ENCODE results near the gene TRIL.

Gene TRIL

DNA sequence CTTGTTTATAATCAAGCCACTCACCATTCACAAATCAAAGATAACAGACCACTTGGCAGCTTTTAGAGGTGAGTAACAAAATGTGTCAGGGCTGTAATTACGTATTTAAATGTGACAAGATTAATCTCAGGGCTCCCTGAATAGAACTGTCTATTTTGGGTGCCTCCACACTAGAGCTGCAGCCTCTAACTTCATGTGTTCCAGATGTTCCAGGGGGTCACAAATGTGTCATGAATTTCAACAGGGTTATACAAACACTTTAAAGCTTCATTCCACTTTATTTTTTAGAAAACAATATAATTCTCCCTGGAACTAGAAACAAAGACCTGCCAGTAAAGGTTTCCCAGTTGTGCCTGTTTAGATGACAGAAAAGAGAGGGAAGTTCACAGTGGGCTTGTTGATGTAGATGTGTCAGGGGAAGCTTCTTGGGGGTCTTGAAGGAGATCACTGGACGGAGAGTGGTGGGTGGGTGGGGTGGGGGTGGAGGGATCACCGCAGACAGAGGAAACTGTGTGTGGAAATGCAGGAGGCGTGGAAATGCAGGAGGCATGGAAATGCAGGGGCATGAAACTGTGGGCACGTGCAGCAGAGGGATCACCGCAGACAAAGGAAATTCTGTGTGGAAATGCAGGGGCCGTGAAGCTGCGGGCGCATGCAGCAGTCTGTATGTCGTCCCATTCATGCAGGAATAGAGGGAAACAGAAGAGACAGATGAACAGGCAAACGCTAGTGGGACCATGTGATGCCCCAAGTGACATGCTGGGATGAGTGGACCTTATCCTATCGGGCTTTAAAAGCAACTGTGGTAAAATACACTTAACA, 42.0 kb upstream of the TRIL start:
- H3F3A ChIP-seq (ENCODE audit: insufficient read depth) = no peaks in the 10 kb centered on the region
- no peaks in the 10 kb centered on the region; the same call in 1 of the 2 replicates for H3K27me3 ChIP-seq (ENCODE audit: low read length)
- no peaks in the 10 kb centered on the region for H4K20me1 ChIP-seq (ENCODE audit: low read depth, low read length)
- H3K9me2 ChIP-seq (replicated peaks; ENCODE audit: insufficient read depth, low read length) = no peaks in the 10 kb centered on the region
- H3K36me3 ChIP-seq (ENCODE audit: low read length) = no peaks in the 10 kb centered on the region
- H2AFZ ChIP-seq (ENCODE audit: low read depth, low read length, severe bottlenecking) = no peak overlapping the region
- no peaks in the 10 kb centered on the region for H3K9me3 ChIP-seq (ENCODE audit: insufficient read depth, low read length)
- TF ChIP-seq, protein P1, sequence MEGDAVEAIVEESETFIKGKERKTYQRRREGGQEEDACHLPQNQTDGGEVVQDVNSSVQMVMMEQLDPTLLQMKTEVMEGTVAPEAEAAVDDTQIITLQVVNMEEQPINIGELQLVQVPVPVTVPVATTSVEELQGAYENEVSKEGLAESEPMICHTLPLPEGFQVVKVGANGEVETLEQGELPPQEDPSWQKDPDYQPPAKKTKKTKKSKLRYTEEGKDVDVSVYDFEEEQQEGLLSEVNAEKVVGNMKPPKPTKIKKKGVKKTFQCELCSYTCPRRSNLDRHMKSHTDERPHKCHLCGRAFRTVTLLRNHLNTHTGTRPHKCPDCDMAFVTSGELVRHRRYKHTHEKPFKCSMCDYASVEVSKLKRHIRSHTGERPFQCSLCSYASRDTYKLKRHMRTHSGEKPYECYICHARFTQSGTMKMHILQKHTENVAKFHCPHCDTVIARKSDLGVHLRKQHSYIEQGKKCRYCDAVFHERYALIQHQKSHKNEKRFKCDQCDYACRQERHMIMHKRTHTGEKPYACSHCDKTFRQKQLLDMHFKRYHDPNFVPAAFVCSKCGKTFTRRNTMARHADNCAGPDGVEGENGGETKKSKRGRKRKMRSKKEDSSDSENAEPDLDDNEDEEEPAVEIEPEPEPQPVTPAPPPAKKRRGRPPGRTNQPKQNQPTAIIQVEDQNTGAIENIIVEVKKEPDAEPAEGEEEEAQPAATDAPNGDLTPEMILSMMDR (IDR thresholded peaks at IDR 0.05; ENCODE audit: insufficient read depth, low read length, poor library complexity, severe bottlenecking) = no peak
- no peak for TF ChIP-seq EZH2phosphoT487 (conservative IDR thresholded peaks at IDR 0.05; ENCODE audit: low read length)
- H3K79me2 ChIP-seq (ENCODE audit: insufficient read depth, low read length) = no peaks in the 10 kb centered on the region
- no peak overlapping the region for H3K4me2 ChIP-seq (ENCODE audit: low read depth, low read length, poor library complexity, severe bottlenecking)
- H3K9ac ChIP-seq (ENCODE audit: low read length) = no peak overlapping the region
- H3K27ac ChIP-seq (ENCODE audit: low read depth, low read length) = no peak overlapping the region
- no peak overlapping the region for H3K4me3 ChIP-seq (ENCODE audit: insufficient read depth, low read length, poor library complexity, severe bottlenecking)

DNA sequence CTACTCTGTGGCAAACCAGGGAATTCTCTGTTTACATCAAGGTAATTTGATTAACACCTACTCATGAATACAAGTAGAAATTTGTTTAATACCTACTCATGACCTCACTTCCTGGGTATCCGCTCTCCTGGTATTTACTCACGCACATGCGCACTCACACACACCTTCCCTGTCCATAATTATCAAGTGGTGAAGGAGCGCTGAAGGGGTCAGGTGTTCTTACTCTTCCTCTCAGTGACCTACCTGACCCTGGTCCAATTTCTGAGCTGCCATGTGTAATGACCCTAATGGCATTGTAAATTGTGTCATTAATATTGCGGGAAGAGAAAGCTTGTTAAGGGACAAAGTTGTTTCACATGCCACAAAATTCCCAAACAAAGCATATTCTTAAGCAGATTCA, 41.3 kb upstream of the TRIL start:
- Histone ChIP-seq H3K9ac (ENCODE audit: low read length) (no peak overlapping the region), H3F3A (ENCODE audit: insufficient read depth) (no peaks in the 10 kb centered on the region), H3K9me2 (replicated peaks; ENCODE audit: insufficient read depth, low read length) (no peaks in the 10 kb centered on the region), H3K27me3 (ENCODE audit: low read length) (no peaks in the 10 kb centered on the region; the same call in 1 of the 2 replicates), H4K20me1 (ENCODE audit: low read depth, low read length) (no peaks in the 10 kb centered on the region), H3K79me2 (ENCODE audit: insufficient read depth, low read length) (no peaks in the 10 kb centered on the region), H3K4me2 (ENCODE audit: low read depth, low read length, poor library complexity, severe bottlenecking) (no peak overlapping the region), H3K4me3 (ENCODE audit: insufficient read depth, low read length, poor library complexity, severe bottlenecking) (no peak overlapping the region), H3K36me3 (ENCODE audit: low read length) (no peaks in the 10 kb centered on the region), H2AFZ (ENCODE audit: low read depth, low read length, severe bottlenecking) (no peak overlapping the region), H3K27ac (ENCODE audit: low read depth, low read length) (no peak overlapping the region), H3K9me3 (ENCODE audit: insufficient read depth, low read length) (no peaks in the 10 kb centered on the region)
- TF ChIP-seq EZH2phosphoT487 (conservative IDR thresholded peaks at IDR 0.05; ENCODE audit: low read length) = no peak
- TF ChIP-seq, protein P1 (IDR thresholded peaks at IDR 0.05; ENCODE audit: insufficient read depth, low read length, poor library complexity, severe bottlenecking) = no peak

DNA sequence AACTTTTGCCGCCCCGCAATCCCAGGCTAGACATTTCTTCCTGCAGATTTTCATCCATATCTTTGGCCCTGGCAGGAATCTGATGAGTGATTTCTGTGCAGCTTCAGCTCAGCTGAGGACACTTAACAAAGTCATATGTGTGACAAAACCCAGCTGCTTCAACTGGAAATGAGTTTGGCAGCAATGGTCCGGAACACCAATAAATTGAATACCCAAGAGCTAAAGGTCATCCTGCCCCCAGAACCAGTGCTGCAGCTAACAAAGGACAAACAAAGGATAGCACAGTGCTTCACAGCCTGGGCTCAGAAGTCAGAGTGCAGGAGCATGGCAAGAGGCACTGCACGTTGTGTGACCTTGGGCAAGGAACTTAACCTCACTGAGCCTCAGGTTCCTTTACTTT, 40.0 kb upstream of the TRIL start:
- H2AFZ ChIP-seq (ENCODE audit: low read depth, low read length, severe bottlenecking) = no peak overlapping the region

More for the DNA sequence above, 40.0 kb upstream of the TRIL start:
- Histone ChIP-seq H3K27ac (ENCODE audit: low read depth, low read length) (no peak overlapping the region), H3K9me2 (replicated peaks; ENCODE audit: insufficient read depth, low read length) (no peaks in the 10 kb centered on the region), H3K9ac (ENCODE audit: low read length) (no peak overlapping the region), H3K79me2 (ENCODE audit: insufficient read depth, low read length) (no peaks in the 10 kb centered on the region), H3K4me3 (ENCODE audit: insufficient read depth, low read length, poor library complexity, severe bottlenecking) (no peak overlapping the region), H3F3A (ENCODE audit: insufficient read depth) (no peaks in the 10 kb centered on the region), H3K36me3 (ENCODE audit: low read length) (no peaks in the 10 kb centered on the region), H3K27me3 (ENCODE audit: low read length) (no peaks in the 10 kb centered on the region; the same call in 1 of the 2 replicates), H3K9me3 (ENCODE audit: insufficient read depth, low read length) (no peaks in the 10 kb centered on the region), H3K4me2 (ENCODE audit: low read depth, low read length, poor library complexity, severe bottlenecking) (no peak overlapping the region), H4K20me1 (ENCODE audit: low read depth, low read length) (no peaks in the 10 kb centered on the region)
- TF ChIP-seq EZH2phosphoT487 (conservative IDR thresholded peaks at IDR 0.05; ENCODE audit: low read length) = no peak
- TF ChIP-seq, protein P1 (IDR thresholded peaks at IDR 0.05; ENCODE audit: insufficient read depth, low read length, poor library complexity, severe bottlenecking) = no peak
